Endothelial cell of umbilical vein (primary cell): ENCODE results near the gene GDF11.

ENCODE experiments used
- EZH2 ChIP-seq: IDR thresholded peaks from 2 replicates; pipeline ENCODE4 v1.6.1; 2012; ENCODE audit warnings: borderline replicate concordance, low read depth, mild to moderate bottlenecking, moderate library complexity, low read length, inconsistent platforms; ENCODE audit not compliant: severe bottlenecking
- FOS ChIP-seq: IDR thresholded peaks from 2 replicates; pipeline ENCODE4 v1.6.1; 2011; ENCODE audit warnings: mild to moderate bottlenecking, low read length, moderate library complexity, borderline replicate concordance; ENCODE audit not compliant: insufficient read depth
- POLR2A ChIP-seq: IDR thresholded peaks from 2 replicates; pipeline ENCODE4 v1.6.1; 2012; ENCODE audit warnings: low read depth, mild to moderate bottlenecking, control low read depth, low read length
- POLR2AphosphoS5 ChIP-seq: IDR thresholded peaks from 2 replicates; pipeline ENCODE4 v1.6.1; 2012; ENCODE audit warnings: low read depth, mild to moderate bottlenecking, control low read depth, low read length, moderate library complexity; ENCODE audit not compliant: insufficient read depth
- TF ChIP-seq, protein P1 (sequence below), 2 donors: IDR thresholded peaks; 1 replicate in 1 of 2; 2 replicates in 1 of 2; pipeline ENCODE4 v1.5.1; 2011; ENCODE audit warnings: low read length in 2 of 2, mild to moderate bottlenecking in 2 of 2, moderate library complexity in 2 of 2, control low read depth in 1 of 2, inconsistent platforms in 1 of 2, low read depth in 1 of 2; ENCODE audit not compliant: insufficient read depth in 1 of 2; ENCODE audit errors: extremely low read depth in 1 of 2

DNA sequence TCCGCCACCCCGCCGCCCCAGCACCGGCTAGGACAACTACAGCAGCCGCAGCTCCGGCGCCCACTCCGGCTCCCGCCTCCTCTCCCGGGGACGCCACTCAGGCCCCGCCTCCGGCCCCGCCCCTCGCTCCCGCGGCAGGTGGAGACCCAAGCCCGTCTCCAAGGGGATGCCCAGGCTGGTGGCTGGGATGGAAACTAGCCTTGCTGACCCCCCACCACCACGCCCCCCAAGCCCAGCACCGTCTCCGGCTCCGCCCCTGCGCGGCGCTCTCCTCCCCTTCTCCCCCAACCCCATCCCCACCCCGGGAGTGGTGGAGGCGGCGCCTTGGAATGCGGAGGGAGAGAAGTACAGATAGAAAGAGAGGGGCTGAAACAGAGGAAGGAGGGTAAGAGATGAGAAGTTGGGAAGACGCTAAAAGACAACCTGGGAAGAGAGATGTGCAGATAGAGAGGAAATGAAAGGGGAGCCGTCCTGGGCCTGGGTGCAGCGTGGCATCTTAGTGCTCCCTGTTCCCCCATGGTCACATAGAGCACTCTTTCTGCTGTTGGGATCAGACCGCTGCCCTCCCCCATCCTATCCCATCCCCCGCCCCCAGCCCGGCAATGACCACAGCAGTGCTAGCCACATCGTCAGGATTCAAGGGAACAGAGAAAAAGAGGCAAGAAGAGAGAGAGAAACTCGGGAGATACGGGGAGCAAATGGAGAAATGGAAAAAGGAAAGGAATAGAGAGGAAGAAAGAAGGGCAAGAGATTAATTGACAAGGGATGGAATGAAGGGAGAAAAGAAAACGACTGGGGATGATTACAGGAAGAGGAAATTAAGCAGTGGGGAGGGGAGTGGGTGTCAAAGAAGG, 34.9 kb upstream of the GDF11 start, which contains the start of gene ITGA7:
- TF ChIP-seq, protein P1, sequence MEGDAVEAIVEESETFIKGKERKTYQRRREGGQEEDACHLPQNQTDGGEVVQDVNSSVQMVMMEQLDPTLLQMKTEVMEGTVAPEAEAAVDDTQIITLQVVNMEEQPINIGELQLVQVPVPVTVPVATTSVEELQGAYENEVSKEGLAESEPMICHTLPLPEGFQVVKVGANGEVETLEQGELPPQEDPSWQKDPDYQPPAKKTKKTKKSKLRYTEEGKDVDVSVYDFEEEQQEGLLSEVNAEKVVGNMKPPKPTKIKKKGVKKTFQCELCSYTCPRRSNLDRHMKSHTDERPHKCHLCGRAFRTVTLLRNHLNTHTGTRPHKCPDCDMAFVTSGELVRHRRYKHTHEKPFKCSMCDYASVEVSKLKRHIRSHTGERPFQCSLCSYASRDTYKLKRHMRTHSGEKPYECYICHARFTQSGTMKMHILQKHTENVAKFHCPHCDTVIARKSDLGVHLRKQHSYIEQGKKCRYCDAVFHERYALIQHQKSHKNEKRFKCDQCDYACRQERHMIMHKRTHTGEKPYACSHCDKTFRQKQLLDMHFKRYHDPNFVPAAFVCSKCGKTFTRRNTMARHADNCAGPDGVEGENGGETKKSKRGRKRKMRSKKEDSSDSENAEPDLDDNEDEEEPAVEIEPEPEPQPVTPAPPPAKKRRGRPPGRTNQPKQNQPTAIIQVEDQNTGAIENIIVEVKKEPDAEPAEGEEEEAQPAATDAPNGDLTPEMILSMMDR (IDR thresholded peaks at IDR 0.05; ENCODE audit: extremely low read depth in 1 of 2, insufficient read depth in 1 of 2, low read depth in 1 of 2, low read length in 2 of 2) = no peak
- no peak for TF ChIP-seq POLR2A
- TF ChIP-seq POLR2AphosphoS5 = no peak
- no peak for TF ChIP-seq FOS
- no peak for TF ChIP-seq EZH2
